Right lung (tissue), 5 donors: Measurements from ENCODE around the gene MRAS. TPM values are rescaled to one million over a fixed set of nuclear protein-coding genes. Genes with fewer than 3 reads are reported as not detected.
A peak's percentile ranks its signal among the peaks of the same experiment; 100 is the strongest.
"Not testable (repeated sequence)": the region's sequence is repeated elsewhere in the genome, so short reads cannot be mapped to it uniquely, and the experiment has no call there.

Source experiments
- DNase-seq, 2 donors: peaks; one replicate each; pipeline ENCODE4 v3.0.0-alpha.2; 2013
- polyA plus RNA-seq, 5 donors: library from polyadenylated mRNA; unstranded; fragments of 120-200 nt; gene quantifications; one replicate each; pipeline versions ENCODE4 v1.2.1 to v1.2.3, GENCODE V29; 2013; ENCODE audit warnings: inconsistent platforms in 1 of 5, low replicate concordance in 1 of 5; ENCODE audit not compliant: insufficient read length in 5 of 5, insufficient read depth in 1 of 5

Gene MRAS
- polyA plus RNA-seq, 5 donors, result 19.1 to 24.3 (median 19.5) TPM

DNA sequence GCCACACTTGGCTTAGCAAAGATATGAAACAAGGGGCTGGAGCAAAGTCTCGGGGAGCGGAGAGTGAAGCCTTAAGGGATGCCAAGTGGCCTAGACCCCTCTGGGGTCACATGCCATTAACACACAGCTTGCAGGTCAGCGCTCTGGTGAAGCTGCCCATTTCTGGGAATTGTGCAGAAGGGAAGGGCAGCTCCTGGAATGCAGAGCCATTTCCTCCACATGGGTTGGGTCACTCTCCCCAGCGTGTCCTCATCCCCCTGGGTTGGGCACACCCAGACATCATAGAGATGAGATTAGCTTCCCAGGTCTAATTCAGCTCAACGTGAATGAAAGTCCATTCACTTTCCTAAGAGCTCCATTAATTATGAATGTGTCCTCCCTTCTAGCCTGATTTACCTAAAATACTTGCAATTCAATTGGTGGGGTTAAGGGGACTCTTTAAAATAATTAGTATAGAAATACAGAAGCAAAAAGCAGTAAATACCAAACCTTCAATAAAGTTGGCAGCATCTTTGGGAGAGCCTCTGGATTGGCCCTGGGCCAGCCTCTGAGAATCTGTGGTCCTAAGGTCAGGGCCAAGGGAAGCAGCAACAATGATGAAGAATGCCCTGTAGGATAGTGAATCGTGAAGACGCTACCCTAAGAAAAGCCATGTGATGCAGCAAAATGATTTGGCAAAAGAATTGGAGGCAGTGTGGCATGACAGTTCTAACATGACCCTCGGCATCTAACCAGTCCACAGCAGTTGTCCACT lies 17.8 kb downstream of the MRAS start:
- no peak for DNase-seq

DNA sequence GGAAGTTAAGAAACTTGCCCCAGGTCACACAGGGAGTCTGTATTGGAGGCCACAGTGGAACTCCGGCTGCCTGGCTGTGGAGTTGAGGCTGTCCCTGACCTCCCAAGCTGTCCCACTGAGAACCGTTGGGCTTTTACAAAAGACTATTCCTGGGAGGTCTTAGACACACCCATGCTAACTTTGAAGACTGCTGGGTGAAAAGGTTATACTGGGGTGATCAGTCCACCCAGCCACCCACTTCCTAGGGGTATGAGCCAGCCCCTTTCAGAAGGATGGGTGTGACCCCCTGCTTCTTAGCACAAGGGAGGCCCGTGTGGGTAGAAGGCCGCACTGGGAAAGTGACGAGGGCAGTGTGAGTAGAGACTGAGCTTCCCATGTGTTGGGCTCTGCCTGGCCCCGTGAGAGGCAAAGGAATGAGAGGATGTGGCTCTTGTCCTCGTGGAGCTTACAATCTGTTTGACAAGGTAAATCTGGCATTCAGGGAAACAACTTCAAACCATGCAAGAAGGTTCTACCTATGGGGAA lies 19.0 kb downstream of the MRAS start:
- DNase-seq, result no peak

DNA sequence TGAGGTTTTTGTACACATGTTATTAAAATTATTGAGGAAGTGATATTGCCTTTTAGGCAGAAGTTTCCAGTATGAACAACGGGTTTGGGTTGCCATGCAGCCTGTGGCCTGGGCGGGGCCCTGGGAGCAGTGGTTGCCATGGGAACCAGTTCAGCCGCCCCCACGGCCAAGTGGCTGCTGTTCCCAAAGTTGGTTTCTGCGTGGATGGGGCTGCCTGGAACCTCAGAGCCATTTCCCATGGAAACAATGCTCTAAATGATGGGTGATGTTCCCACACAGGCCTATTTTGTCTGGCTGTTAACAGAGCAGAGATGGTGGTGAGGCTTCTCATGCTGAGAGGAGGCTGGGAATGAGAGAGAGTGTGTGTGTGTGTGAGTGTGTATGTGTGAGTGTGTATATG lies 19.5 kb downstream of the MRAS start:
- no peak for DNase-seq

DNA sequence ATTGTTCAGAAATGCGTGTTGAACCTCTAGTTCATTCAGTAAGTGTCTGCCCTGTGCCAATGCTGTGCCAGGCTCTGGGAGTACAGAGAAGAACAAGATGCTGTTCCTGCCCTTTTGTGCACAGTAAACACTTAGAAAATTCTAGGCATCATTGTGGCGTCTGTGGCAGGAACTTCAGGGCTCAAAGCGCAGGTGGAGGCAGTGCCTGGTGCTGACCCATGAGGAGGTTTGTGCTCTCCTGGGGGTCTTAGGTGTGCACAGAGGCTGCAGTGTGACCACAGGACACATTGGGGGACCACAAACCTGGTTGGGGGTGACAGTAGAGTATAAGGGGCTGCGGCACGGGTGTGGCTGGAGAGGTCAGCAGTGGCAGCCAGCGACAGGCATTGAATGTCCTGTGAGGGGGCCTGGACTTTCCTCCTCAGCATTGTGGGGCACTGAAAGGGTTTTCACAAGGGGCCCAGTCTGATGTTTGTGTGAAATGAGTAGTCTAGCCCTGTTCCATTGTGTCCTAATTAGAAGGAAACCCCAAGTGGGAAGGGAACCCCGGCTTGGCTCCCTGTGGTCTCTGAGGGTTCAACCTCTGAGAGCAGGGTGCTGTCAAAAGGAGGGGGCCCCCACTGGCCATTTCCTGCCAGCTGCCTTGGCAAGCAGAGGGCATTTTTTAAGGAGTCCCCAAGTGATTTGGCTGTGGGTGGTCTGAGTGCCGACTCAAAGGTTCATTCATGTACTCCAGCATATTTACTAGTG lies 20.9 kb downstream of the MRAS start:
- no peak for DNase-seq

DNA sequence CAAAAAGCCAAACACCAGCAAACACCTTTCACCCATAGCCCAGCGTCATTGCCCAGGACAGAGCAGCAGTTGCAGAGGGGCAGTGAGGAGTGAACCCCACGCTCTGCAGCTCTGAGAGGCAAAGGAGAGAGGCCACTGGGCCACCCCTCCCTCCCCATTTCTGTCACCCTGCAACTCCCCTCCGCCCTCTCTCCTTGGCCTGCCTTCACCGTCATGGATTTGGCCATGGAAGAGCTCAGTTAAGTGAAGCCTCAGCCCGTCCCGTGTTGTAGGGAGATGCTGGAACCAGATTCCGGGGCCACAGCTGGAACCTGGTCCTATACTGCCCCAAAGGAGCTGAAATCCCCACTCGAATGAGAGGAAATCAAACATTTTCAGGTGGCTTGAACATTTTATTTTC lies 21.9 kb downstream of the MRAS start:
- DNase-seq, result no peak

DNA sequence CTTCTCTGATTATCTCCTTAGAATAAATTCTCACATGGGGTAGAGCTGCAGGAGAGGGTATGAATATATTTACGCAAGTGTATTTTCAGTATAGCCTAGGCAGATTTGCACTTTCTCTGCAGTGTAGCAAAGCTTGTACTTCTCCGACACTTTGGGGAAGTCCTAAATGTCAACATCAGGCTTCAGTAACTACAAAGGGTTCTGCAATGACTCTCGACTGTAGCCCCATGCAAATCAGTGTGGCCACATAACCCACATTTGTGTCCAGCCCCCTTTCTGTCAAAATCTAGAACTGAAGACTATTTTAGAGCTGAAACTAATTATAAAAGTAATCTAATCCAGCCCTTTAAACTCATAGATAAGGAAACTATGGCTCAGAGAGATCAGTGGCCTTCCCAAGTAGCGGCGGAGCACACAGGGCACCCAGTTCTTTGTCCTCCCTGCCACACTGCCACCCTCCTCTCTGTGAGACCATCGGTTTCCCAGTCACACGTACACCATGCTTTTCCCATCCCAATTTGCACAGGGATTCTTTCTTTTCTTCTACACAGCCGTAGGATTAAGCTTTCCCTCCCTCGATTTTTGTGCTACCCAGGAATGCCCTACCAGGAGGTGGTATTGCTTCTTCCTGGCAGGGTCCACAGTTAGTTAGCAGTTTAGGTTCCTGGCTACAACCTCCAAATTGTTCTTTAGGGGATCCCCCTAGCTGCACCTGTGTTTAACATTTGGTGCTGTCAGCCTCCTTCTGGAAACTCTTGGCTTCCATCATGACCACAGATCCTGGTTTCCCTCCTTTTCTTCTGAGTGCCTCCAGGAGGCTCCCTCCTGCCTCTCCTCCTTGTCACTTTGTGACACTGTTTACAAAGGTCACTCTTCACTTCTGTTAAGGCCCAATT lies 22.9 kb downstream of the MRAS start:
- no peak for DNase-seq

DNA sequence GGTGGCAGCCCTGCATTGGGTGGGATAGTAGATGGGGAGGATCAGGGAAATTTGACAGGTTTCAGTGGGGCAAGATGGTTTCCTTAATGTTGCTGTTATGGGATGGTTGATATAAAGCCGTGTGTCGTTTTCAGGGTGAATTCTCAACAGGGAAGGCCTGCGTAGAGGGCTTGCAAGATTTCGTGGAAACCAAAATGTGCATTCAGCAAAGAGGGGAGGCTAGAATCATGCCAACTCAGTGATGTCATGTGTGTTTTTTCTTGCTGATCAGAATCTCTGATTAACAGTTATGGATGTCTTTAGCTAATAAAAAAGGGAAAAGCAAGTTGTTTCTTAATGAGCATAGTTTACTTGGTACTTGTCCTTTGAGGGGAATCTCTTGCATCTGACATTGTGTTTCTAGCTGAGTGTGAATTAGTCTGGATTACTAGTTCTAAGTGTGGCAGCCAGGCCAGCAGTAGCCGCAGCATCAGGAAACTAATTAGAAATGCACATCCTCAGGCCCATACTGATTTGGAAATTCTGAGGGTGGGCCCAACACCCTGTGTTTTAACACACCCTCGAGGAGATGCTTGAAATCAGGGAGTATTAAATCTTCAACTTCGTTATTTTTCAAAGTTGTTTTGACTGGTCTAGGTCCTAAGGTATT lies 24.8 kb downstream of the MRAS start:
- no peak for DNase-seq

DNA sequence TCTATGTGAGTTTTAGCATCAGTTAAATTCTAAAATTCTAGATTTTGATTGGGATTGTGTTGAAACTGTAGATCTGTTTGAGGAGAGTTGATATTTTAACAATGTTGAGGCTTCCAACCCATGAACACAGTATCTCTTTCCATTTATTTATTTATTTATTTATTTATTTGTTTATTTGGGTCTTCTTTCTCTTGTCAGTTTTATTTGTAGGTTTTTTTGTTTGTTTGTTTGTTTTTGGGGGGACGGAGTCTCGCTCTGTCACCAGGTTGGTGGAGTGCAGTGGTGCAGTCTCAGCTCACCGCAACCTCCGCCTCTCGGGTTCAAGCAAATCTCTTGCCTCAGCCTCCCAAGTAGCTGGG lies 25.3 kb downstream of the MRAS start:
- no peak for DNase-seq

DNA sequence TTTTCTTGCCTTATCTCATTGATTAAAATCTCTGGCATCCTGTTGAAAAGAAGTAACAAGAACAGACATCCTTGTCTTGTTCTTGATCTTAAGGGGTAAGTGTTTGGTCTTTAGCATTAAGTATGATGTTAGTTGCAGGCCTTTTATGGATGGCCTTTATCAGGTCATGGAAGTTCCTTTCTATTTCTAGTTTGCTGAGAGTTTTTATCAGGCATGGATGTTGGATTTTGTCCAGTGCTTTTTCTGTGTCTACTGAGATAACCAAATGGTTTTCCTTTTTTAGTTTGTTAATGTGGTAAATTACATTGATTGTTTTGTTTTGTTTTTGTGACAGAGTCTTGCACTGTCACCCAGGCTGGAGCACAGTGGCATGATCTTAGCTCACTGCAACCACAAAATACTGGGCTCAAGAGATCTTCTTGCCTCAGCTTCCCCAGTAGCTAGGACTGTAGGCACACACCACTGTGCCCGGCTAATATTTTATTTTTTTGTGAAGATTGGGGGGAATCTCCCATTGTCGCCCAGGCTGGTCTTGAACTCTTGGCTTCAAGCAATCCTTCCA lies 26.3 kb downstream of the MRAS start:
- no peak for DNase-seq

DNA sequence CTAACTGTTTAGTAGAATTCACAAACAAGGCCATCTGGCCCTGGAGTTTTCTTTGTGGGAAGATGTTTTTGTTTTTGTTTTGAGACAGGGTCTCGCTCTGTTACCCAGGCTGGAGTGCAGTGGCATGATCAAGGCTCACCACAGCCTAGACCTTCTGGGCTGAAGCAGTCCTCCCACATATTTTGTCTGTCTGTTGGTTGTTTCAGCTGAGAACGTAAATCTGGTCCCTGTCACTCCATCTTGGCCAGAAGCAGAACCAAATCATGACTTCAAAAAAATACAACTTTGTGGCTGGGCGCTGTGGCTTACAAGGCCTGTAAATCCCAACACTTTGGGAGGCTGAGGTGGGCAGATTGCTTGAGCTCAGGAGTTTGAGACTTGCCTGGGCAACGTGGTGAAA lies 27.1 kb downstream of the MRAS start:
- no peak for DNase-seq

DNA sequence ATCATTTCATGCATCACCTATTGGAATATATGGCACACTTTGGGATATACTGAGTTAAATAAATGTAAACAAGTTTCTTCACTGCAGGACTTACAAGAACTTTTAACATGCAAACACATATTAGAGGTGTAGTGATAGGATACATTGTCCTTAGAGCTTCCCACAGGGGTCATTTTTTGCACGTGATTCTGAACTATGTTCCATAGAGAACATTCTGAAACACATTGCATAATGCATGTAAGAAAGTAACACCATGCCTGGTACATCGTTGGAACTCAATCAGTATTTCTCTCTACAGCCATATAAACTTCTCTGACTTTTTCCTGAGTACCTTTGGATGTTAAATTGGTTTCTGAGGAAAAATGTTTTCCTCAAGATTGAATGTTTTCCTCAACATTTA lies 28.3 kb downstream of the MRAS start:
- no peak for DNase-seq

DNA sequence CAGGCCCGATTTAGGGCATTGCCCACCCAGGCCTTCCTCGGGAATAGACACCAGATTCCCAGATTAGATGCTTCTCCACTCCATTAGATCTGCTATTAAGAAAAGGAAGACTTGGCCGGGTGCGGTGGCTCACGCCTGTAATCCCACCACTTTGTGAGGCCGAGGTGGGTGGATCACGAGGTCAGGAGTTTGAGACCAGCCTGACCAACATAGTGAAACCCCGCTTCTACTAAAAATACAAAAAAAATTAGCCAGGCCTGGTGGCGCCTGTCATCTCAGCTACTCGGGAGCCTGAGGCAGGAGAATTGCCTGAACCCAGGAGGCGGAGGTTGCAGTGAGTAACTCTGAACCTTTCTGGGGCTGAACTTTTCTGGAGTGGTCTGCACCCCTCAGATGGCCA lies 28.8 kb downstream of the MRAS start:
- not testable (repeated sequence) for DNase-seq

DNA sequence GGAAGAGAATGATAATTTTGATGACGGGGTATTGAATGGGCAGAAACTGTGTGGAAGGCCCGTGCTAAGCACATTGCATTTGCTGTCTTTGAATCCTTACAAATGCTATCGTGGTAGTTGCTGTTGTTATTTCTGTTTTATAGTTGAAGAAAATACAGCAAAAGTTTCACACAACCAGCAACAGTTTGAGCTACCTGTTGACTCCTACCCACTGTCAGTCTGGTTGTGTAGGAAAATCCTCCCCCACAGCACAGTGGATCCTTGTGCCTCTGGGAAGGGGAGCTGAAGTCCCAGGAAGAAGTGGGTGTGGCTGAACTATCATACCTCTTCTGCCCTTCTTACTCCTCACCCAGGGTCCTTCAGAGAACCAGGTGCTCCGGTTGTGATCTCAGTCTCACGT lies 29.4 kb downstream of the MRAS start:
- DNase-seq, result no peak

DNA sequence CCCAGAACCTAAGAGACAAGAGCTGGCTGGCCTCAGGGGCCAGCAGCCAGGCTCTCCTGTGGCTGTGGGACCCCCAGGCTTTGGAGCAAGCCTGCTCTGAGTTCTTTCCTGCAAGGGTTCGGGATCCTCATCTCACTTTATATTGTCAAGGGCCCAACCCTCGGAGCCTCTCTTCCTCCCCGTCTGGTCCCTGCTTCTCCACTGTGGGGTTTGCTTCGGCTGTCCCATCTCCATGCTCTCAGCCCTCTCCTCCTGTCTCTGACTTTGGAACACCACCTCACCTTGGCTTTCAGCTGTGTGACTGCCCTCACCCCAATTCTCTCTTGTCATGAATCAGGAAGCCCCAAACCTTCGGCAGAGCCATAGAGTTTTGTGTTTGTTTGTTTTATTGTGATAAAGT lies 30.0 kb downstream of the MRAS start:
- no peak for DNase-seq

DNA sequence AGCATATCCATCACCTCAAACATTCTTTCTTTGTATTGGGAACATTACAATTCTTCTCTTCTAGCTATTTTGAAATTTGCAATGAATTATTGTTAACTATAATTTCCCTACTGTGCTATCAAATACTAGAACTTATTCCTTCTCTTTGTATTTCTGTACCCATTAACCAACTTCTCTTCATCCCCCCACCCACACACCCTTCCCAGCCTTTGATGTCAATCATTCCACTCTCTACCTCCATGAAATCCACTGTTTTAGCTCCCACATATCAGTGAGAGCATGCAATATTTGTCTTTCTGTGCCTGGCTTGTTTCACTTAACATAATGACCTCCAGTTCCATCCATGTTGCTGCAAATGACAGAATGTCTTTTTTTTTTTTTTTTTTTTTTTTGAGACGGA lies 30.6 kb downstream of the MRAS start:
- no peak for DNase-seq

DNA sequence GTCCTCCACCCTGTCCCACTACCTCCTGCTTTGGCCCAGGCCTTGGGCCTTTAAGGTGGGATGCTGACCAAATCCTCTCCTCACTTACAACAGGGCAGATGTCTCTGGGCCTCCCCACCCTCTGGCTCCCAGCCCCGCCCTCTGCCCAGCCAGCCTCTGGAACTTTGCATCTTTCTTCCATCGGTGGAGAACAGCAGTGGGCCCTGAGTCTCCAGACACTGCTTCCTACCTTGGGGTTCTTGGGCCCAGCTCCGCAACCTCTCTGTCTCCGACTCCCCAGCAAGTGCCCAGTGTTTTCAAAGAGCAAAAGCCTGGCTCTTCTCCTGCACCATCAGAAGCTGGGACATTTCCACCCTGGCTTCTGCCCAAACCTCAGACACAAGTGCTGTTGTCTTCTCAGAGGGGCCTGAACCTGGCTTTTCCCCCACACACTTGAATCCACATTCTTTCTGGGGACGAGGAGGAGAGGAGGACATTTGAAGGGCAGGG lies 33.1 kb downstream of the MRAS start:
- DNase-seq, result no peak

DNA sequence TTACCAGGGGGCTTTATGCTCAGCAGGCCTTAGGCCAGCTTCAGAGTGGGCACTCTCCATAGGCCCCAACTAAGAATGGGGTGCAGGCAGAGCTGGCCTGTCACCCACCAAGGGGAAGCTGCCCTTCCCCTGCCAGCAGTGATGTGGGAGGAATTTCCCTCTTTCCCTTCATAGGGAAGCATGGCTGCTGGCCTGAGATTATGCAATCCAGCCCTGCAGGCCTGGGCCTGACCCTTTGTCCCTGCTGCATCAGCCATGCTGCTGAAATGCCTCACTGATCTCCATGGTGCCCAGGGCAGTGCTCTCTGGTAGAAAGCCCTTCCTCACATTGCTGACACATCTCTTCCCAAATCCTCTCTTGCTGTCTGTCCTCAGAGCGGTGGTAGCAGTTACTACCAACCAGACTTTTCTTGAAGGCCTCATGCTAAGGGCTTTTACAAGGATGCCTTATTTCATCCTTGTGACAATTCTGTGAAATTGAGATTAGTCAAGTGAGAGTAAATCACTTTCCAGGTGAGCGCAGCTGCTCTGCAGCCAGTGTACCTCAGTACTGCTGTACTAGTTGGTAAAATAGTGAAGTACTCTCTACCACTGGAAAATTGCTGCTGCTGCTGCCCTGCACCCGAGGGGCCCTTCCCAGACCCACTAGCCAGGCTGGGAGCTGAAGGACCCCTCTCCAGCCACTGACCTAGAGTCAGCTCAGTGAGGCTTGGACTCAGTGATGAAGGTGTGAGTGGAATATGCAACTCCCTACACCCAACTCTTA lies 33.8 kb downstream of the MRAS start:
- DNase-seq, result peak; percentile 17 to 33

DNA sequence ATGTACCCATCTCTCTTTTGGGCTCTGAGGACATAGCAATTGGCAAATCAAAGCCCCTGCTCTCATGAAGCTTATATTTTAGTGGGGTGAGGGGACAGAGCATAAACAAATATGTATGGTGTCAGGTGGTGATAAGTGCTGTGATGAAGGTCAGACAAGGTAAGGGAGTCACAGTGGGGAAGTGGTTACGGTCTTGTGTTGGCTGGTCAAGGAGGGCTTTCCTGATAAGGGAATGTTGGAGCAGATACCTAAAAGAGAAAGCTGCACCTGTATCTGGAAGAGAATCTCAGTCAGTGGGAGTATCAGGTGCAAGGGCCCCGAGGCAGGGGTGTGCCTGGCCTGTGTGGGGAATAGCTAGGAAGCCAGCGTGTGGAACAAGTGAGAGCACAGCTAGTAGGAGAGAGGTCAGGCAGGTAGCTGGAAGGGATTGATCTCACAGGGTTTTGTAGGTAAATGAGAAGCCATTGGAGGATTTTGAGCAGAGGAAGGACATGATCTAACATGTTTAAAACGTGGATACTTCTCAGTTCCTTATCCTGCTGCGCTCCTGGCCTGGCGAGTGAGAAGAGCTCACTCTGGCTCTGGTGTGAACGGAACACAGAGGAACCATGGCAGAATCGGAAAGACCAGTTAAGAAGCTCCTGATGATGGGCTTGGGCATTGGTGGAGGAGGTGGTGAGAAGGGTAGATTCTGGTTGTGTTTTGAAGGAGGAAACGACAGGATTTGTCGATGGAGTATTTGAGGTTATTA lies 35.5 kb downstream of the MRAS start:
- DNase-seq, result no peak

DNA sequence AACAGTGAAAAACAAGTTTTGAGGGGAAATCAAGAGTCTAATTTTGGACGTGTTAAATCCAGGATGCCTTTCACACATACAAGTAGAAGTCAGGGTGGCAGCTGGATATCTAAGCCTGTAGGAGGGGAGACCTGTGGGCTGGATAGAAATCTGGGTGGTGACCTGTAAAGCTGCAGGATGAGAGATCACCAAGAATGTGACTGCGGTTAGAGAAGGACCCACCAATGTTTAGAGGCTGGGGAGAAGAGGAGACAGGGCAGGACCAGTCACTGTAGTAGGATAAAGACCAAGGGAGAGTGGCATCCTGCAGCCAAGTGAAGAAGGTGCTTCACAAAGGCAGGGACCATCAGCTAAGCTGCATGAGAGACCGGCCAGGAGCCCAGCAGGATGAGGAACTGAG lies 36.2 kb downstream of the MRAS start:
- DNase-seq, result no peak

DNA sequence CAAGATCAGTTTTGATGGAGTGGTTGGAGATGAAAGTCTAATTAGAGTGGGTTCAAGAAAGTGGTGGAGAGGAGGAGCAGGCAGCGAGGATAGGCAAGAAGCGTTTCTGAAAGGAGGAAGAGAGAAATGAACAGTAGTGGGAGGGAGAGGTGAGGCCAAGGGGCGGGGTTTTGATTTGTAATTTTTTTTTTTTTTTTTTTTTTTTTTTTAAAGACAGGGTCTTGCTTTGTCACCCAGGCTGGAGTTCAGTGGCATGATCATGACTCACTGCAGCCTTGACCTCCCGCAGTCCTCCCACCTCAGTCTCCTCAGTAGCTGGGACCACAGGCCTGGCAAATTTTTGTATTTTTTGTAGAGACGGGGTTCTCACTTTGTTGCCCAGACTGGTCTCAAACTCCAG lies 36.6 kb downstream of the MRAS start:
- no peak for DNase-seq
